Lower leg skin (tissue), 4 donors: ENCODE results near the gene CCDC88C. TPM values are rescaled to one million over a fixed set of nuclear protein-coding genes. Genes with fewer than 3 reads are reported as not detected.
A peak's percentile ranks its signal among the peaks of the same experiment; 100 is the strongest.

Source experiments
- DNase-seq, 2 donors: peaks; one replicate each; pipeline ENCODE4 v3.0.0-alpha.2; 2019; ENCODE audit warnings: low spot score in 2 of 2
- H3K4me3 ChIP-seq: fragments of 200-600 bp; sonication (generic); 2 replicates; pipeline ENCODE4 v1.5.1; 2017; ENCODE audit warnings: mild to moderate bottlenecking, low read depth; ENCODE audit not compliant: poor library complexity, severe bottlenecking
- CTCF ChIP-seq, 3 donors: fragments of 450-650 bp; IDR thresholded peaks; one replicate each; pipeline ENCODE4 v1.5.1; 2016; ENCODE audit warnings: antibody characterized with exemption in 3 of 3, mild to moderate bottlenecking in 3 of 3, moderate library complexity in 2 of 3
- POLR2A ChIP-seq, 2 donors: fragments of 450-650 bp; IDR thresholded peaks; one replicate each; pipeline ENCODE4 v1.6.1; 2016 to 2017; ENCODE audit warnings: antibody characterized with exemption in 2 of 2, mild to moderate bottlenecking in 1 of 2, moderate library complexity in 1 of 2
- WGBS, 2 donors: methylation state at CpG; one replicate each; pipeline ENCODE4 v1.1.5; 2018; 5-methylcytosine and 5-hydroxymethylcytosine counted together
- intact Hi-C: fragments of 100-400 bp; cut with DNase I; formaldehyde crosslinking; loops from one replicate; pipeline ENCODE4 v1.15.0; 2023; ENCODE audit warnings: low total_unique reads
- total RNA-seq, 4 donors: library from RNA; depleted of rRNA; stranded (reverse); fragments of >200 nt; gene quantifications; one replicate each; pipeline ENCODE4 v1.1.0, GENCODE V29; 2016

Gene CCDC88C
- total RNA-seq, 4 donors from 2014 or later = 8.5 to 21.8 (median 13.4) TPM

DNA sequence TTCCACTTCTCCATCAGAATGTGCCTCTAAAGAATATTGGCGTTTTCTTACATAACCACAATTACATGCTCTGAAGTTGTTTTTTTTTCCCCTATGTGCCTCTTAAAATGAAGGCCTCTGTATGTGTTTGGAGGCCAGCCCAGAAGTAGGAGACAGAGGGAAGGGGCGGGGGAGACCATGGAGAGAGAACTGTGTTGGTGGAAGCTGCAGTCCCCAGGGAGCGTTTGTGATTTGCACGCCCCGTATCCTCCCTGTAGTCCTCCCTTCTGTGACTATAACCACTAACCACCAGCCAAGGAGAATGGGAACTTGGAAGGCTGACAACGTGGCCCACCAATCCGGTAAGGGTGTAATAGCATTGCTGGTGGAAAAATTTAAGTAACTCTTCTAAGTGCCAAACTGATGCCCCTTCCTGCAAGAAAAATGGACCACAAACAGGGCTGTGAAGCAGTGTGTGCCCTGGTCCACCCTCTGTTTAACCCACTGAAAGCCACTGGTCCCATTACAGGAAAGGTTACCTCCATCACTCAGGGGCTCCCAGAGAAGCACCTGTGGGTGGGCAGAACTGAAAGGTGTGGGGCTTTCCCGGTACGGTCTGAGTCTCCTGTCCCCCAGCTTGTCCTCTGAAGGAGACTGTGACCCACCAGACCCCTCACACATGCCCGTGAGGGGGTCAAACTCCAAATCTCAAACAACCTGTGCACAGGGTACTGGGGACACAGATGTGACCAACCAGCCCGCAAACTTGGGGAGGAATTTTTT, 36.8 kb downstream of the CCDC88C start:
- 62 to 67% methylated on average over 10 to 11 of the region's 11 CpGs for WGBS, 2 donors
- DNase-seq = no peak
- intact Hi-C loops = no loop called here
- TF ChIP-seq POLR2A (IDR thresholded peaks at IDR 0.05) (no peak), CTCF (IDR thresholded peaks at IDR 0.05) (no peak)
- H3K4me3 ChIP-seq = no peak overlapping the region

DNA sequence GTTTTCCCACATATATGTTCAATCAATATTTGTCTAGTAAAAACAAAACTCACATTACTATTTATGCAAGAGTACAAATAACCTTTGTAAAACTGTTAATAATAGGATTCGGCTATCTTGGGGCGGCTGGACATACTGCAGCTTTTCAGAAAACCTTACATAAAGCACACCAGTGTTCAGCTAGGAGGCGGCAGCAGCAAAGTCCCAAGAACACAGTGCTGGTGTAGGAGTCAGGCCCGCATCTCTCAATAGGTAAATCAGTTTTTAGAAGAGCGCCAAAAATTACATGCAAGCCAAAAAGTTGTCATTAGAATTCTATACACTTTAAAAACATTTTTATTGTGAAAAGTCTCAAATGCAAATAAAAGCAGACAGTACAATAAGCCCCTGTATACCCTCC, 37.5 kb downstream of the CCDC88C start:
- intact Hi-C loops = no loop called here
- 84 to 91% methylated on average over 5 of the region's 5 CpGs for WGBS, 2 donors
- no peak overlapping the region for H3K4me3 ChIP-seq
- TF ChIP-seq POLR2A (IDR thresholded peaks at IDR 0.05) (no peak), CTCF (IDR thresholded peaks at IDR 0.05) (no peak)
- no peak for DNase-seq

- intact Hi-C loops = no loop called here
- DNase-seq = no peak
- no peak overlapping the region for H3K4me3 ChIP-seq
- 91 to 92% methylated on average over 13 of the region's 13 CpGs for WGBS, 2 donors
- TF ChIP-seq POLR2A (IDR thresholded peaks at IDR 0.05) (no peak), CTCF (IDR thresholded peaks at IDR 0.05) (no peak)
These were observed 38.1 kb downstream of the CCDC88C start for GRCh38 chr14:91379579-91379932.

DNA sequence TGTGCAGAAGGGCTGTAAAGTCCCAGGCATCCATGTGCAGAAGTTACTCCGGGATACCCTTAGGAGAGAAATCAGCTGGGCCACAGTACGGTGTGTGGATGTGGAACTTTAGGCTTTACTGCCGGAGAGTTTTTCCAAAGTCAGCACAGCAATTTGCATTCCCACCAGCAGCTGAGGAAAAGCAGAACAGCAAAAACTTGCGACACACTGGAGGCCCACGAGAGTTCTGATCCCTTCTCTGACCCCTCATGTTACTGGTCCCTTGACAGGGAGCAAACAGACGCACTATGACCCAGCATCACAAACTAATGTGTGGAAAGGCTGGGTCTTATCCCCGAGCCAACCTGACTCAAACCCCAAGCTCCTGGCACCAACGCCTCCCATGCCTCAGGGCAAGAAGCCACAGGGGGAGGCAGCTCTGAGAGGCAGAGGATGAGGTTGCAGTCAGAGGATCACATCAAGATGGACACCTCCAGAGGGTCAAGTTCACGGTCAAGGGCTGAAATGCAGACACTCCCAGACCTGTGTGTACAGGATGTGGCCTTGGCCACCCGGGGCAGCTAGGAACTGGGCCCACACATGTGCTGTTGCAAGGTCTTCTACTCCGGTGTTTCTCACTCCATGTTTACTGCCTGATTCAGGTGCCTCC, 38.6 kb downstream of the CCDC88C start:
- H3K4me3 ChIP-seq = no peak overlapping the region
- no peak for DNase-seq
- TF ChIP-seq CTCF (IDR thresholded peaks at IDR 0.05) (peak in 1 of 3 donors; percentile 45), POLR2A (IDR thresholded peaks at IDR 0.05) (no peak)
- intact Hi-C loops = no loop called here
- WGBS, 2 donors = 80 to 83% methylated on average over 11 of the region's 11 CpGs

DNA sequence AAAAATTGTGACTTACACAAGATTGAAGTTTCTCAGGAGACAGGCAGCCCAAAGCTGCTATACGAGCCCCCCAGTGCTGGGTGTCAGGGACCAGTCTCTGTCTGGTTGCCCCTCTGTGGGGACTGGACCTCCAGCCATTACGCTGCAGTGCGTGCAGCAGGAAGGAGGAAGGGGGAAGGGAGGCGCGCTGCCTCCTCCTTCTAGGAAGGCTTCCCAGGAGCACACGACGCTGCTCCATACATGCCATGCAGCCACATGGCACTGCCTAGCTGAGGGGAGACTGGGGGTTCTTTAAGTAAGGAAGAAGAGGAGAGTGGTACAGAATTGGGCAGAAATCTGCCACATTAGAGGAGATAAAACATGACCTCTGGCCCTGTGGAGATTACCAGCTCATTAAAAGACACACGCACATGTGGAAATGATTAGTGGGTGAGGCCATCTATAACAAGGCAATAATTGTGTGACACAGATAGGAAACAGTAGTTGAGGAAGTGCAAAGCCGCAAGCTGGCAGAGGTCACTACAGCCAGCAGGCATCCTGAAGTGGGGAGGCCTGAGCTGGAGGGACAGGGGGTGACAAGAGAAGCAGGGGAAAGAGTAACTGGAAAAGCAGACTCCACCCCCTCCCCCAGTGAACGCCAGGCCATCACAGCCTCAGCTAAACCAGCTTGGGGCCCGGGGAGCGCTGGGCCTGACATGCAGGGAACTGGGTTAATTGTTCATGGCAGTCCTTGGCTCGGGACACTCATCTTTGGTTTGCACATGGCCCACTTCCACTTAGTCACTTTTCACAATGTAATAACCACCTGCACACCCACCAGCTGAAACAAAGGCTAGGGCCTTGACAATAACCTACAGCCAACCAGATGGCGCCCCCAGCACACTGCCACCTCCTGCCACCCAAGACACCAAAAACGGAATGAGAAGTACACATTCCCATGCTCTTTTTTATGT, 39.6 kb downstream of the CCDC88C start:
- DNase-seq = no peak
- TF ChIP-seq CTCF (IDR thresholded peaks at IDR 0.05) (no peak), POLR2A (IDR thresholded peaks at IDR 0.05) (no peak)
- WGBS, 2 donors = 53 to 63% methylated on average over 15 of the region's 15 CpGs
- H3K4me3 ChIP-seq = no peak overlapping the region
- intact Hi-C loops = no loop called here
